IPS DF 6.9 (cell line): ENCODE measurements around the gene PRR29.

Experiments used
- DNase-seq: peaks from one replicate; pipeline ENCODE4 v3.0.0-alpha.2; 2013; ENCODE audit warnings: low read depth, low spot score
- H3K27ac ChIP-seq: one replicate; pipeline ENCODE4 v1.5.1; 2013; ENCODE audit warnings: low read length, control low read depth
- H3K27me3 ChIP-seq: 2 replicates; pipeline ENCODE4 v1.6.1; 2013; ENCODE audit warnings: mild to moderate bottlenecking, low read length; ENCODE audit not compliant: control insufficient read depth, insufficient read depth
- H3K36me3 ChIP-seq: 2 replicates; pipeline ENCODE4 v1.6.1; 2013; ENCODE audit warnings: low read length; ENCODE audit not compliant: control insufficient read depth, insufficient read depth
- H3K4me1 ChIP-seq: 2 replicates; pipeline ENCODE4 v1.6.1; 2013; ENCODE audit warnings: low read length; ENCODE audit not compliant: control insufficient read depth, insufficient read depth
- H3K4me3 ChIP-seq: 2 replicates; pipeline ENCODE4 v1.5.1; 2013; ENCODE audit warnings: mild to moderate bottlenecking, low read length
- H3K9me3 ChIP-seq: 2 replicates; pipeline ENCODE4 v1.6.1; 2013; ENCODE audit warnings: low read length, inconsistent platforms; ENCODE audit not compliant: control insufficient read depth, insufficient read depth
- WGBS: extraction: QIAGEN DNeasy Blood & Tissue Kit; methylation state at CpG from one replicate; pipeline ENCODE4 v1.1.7; 2013; ENCODE audit warnings: mixed read lengths, missing lambda C conversion rate; ENCODE audit not compliant: insufficient read length, insufficient coverage; 5-methylcytosine and 5-hydroxymethylcytosine counted together

PRR29 gene

GRCh38 chr17:63998050-63998720, at the start of gene PRR29:
Gene PRR29 (plus strand): TSS chr17:63998351. CDS start chr17:63998365, 14 bp downstream.
- Histone ChIP-seq H3K9me3 (no peaks in the 10 kb centered on the region), H3K27ac (no peak within 1 kb of the TSS), H3K4me3 (peak within 1 kb of the TSS; percentile 89), H3K36me3 (no peaks in the 10 kb centered on the region), H3K27me3 (no peaks in the 10 kb centered on the region), H3K4me1 (peaks cover 2% of the 10 kb centered on the region)
- peak; percentile 57 for DNase-seq
- WGBS, result no CpG with 5 or more reads among the region's 43 CpGs

DNA sequence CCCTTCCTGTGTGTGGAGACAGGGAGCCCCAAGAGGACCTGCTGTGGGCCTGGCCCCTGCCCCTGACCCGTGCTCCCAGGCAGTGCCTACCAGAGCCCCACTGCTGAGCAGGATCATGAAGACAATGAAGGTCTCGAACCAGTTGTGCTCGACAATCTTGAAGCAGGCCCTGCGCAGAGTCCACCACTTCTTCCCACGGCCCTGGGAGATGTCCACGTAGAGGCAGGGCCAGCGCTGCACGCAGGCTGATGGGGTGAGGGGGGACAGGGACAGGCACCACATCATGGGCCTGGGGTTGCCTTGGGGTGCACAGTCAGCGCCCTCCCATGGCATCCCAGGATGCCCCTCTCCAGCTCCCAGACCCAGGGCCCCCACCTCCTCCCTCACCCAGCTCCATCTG, 49.6 kb upstream of the PRR29 start:
- Histone ChIP-seq H3K36me3 (no peaks in the 10 kb centered on the region), H3K4me1 (peaks cover 3% of the 10 kb centered on the region), H3K27me3 (no peaks in the 10 kb centered on the region), H3K27ac (no peak overlapping the region), H3K9me3 (no peaks in the 10 kb centered on the region), H3K4me3 (no peak overlapping the region)
- DNase-seq, result no peak
- no CpG with 5 or more reads among the region's 9 CpGs for WGBS

DNA sequence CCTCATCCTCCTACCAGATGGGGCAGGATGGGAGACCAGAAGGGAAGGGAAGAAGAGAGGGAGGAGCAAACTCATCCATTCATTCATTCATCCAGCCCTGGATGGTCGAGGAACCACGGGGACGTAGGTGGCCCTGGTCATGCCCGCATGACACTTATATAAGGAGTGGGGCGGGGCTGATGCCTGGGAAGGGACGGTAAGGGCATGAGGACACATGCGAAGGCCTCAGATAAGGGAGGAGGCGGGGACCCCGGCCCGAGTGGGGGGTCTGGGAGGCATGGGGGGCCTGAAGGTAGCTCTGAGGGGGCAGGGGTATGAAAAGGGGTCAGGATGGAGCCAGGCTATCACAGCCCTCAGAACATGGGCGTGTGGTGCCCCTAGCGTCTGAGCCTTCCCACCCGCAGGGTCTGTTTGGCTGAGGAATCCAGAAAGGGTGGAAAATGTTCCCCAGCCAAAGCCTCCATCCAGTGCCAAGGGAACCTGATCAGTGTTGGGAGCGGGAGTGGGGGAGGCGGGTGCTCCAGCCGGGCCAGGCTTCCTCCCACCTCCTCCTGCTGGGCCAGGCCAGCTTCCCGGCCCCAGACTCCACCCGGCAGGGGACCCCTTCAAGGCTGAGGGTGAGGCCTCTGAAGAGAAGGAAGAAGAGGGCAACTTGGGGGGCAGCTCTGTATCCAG, 48.4 kb upstream of the PRR29 start:
- Histone ChIP-seq H3K4me1 (peaks cover 3% of the 10 kb centered on the region), H3K4me3 (no peak overlapping the region), H3K36me3 (no peaks in the 10 kb centered on the region), H3K27ac (no peak overlapping the region), H3K9me3 (no peaks in the 10 kb centered on the region), H3K27me3 (no peaks in the 10 kb centered on the region)
- no peak for DNase-seq
- WGBS, result no CpG with 5 or more reads among the region's 18 CpGs

DNA sequence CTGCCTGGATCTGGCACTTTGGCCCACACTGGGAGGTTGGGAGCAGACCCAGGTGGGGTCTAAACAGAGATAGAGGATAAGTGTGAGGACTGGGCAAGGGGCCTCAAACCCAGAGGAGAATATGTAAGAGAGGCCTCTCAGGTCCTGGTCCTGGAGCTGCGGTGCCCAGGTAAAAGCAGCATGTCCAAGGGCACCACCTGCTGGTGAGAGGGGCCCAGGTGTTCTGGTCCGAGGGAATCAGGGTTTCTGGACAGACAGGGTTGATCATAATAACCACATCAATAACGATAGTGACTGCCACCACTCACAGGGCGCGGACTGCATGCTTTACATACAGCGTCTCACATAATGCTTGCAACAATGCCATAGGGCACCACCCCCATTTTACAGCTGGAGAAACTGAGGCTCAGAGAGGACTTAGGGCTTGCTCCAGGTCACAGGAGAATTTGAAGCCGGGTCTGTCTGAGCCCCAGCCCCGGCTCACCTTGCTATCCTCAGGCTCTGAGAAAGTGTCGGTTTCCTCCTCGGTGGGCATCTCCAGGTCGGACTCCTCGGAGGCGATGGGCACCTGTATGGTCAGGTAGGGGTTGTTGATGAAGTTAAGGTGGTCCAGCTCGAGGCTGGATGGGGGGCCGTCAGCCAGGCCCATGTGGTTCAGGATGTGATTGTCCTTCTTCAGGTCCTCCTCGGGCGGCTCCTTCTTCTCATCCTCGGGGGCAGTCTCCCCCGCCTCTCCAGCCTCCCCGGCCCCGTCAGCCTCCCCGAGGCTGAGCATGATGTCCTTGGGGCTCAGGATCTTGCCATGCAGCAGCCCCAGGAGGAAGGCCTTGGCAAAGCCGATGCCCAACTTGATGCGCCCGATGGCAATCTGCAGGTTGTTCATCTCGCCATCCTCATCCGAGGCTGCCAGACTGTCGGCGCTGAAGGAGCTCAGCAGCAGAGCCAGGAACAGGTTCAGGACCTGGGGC, 46.9 kb upstream of the PRR29 start:
- no peaks in the 10 kb centered on the region for H3K9me3 ChIP-seq
- H3K4me3 ChIP-seq, result no peak overlapping the region
- no CpG with 5 or more reads among the region's 29 CpGs for WGBS
- H3K4me1 ChIP-seq, result peaks cover 3% of the 10 kb centered on the region
- H3K27me3 ChIP-seq, result no peaks in the 10 kb centered on the region
- H3K36me3 ChIP-seq, result no peaks in the 10 kb centered on the region
- H3K27ac ChIP-seq, result no peak overlapping the region
- DNase-seq, result no peak

GRCh38 chr17:63954402-63955063, 43.6 kb upstream of the PRR29 start:
- no peaks in the 10 kb centered on the region for H3K4me1 ChIP-seq
- no peak for DNase-seq
- no peaks in the 10 kb centered on the region for H3K36me3 ChIP-seq
- no CpG with 5 or more reads among the region's 11 CpGs for WGBS
- H3K4me3 ChIP-seq, result no peak overlapping the region
- H3K27me3 ChIP-seq, result no peaks in the 10 kb centered on the region
- H3K9me3 ChIP-seq, result no peaks in the 10 kb centered on the region
- H3K27ac ChIP-seq, result no peak overlapping the region

DNA sequence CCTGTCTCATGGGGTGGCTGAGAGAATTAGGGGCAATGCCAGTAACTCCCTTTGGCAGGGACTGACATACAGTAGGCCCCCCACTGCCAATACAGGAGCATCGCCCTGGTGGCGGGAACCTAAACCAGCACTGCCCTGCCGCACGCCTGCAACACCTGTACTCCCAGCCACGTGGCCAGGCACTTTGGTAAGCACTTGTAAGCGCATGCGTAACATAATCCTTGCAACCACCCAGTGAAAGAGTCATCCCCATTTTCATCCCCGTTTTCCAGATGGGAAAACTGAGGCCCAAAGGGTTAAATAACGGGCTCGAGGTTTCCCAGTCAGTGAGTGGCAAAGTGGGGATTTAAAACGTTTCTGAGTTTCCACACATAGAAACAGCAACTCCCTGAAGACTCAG, 42.9 kb upstream of the PRR29 start:
- peaks cover 3% of the 10 kb centered on the region for H3K4me1 ChIP-seq

GRCh38 chr17:63955791-63956190, 42.4 kb upstream of the PRR29 start:
- DNase-seq, result no peak
- Histone ChIP-seq H3K36me3 (no peaks in the 10 kb centered on the region), H3K9me3 (no peaks in the 10 kb centered on the region), H3K27ac (no peak overlapping the region), H3K4me3 (no peak overlapping the region), H3K4me1 (peaks cover 5% of the 10 kb centered on the region), H3K27me3 (no peaks in the 10 kb centered on the region)
- no CpG with 5 or more reads among the region's 4 CpGs for WGBS

More for the DNA sequence above, 42.9 kb upstream of the PRR29 start:
- no peak for DNase-seq
- Histone ChIP-seq H3K4me3 (no peak overlapping the region), H3K27ac (no peak overlapping the region), H3K36me3 (no peaks in the 10 kb centered on the region), H3K27me3 (no peaks in the 10 kb centered on the region), H3K9me3 (no peaks in the 10 kb centered on the region)
- WGBS, result no CpG with 5 or more reads among the region's 11 CpGs

DNA sequence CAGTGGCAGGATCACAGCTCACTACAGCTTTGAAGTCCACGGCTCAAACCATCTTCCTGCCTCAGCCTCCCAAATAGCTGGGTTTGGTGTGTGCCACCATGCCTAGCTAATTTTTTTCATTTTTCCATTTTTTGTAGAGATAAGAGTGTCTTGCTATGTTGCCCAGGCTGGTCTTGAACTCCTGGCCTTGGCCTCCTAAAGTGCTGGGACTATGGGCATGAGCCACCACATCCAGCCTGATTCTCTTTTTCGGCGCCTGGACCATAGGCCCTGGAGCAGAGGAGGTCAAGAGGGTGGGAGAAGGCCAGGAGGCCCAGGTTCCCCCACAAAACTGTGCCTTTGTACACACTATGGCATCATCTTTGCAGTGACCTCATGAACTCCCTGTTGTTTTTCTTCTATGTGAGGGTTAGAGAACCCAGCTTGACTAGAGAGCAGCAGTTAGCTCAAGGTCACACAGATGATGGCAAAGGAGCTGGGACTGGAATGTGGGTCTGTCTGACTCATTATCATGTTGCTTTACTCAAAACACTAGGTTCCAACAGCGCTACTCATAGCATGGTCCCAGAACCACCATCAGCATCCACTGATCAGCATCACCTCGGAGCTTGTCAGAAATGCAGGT, 41.7 kb upstream of the PRR29 start:
- H3K27ac ChIP-seq, result no peak overlapping the region
- no peaks in the 10 kb centered on the region for H3K9me3 ChIP-seq
- no peaks in the 10 kb centered on the region for H3K27me3 ChIP-seq
- H3K4me3 ChIP-seq, result no peak overlapping the region
- no CpG with 5 or more reads among the region's 5 CpGs for WGBS
- H3K4me1 ChIP-seq, result peaks cover 5% of the 10 kb centered on the region
- no peak for DNase-seq
- no peaks in the 10 kb centered on the region for H3K36me3 ChIP-seq

GRCh38 chr17:63960006-63960405, 38.1 kb upstream of the PRR29 start:
- Histone ChIP-seq H3K4me1 (peaks cover 9% of the 10 kb centered on the region), H3K36me3 (no peaks in the 10 kb centered on the region), H3K27me3 (no peaks in the 10 kb centered on the region), H3K4me3 (no peak overlapping the region), H3K9me3 (no peaks in the 10 kb centered on the region), H3K27ac (no peak overlapping the region)
- DNase-seq, result no peak
- WGBS, result no CpG with 5 or more reads among the region's 9 CpGs
